ENCODE measurements around the gene NTM. TPM values are rescaled to one million over a fixed set of nuclear protein-coding genes. Genes with fewer than 3 reads are reported as not detected.

NTM gene
- total RNA-seq, 1 experiment from 2014 or later = 9.9 TPM

DNA sequence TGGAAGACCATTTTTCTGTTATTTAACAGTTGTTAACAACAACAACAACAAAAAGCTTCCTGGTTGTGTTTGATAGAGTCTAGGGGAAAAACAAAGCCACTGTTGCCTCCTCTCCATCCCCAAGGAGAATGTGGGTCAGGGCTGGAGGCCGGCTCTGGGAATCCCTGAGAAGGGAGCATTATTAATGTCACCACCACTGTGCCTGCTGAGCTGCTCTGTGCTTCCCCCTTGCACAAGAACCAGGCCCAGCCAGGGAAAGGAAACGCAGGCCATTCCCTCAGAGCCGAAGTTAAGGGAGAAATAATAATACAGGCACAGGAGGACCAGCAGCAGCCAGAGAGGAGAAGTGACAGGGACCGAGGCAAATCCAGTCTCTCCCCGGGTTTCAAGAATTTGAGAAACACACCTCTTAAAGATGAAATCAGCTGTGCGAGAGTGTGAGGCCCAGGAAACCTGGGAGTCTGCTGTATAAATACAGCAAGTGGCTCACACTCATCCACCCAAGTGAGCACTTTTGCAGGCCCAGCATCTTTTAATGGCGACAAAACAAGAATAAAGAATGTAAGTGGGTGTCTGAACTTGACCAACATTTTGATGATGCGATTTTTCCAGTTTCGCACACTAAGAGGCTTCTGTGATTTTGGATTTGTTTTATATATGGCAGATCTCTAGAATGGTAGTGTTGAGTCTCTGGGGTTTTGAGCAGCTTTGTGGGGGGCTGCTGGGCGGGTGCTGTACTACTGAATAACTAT is 539.2 kb downstream of the NTM start:
- peaks cover 33 to 55% of the 10 kb centered on the region in 2 experiments for H3K4me1 Mint-ChIP-seq
- Histone ChIP-seq H3K27me3 (ENCODE audit: insufficient read depth, low read length) (no peaks in the 10 kb centered on the region), H3K56ac (ENCODE audit: insufficient read length, low read depth, low read length) (no peak overlapping the region), H2BK5ac (ENCODE audit: insufficient read length, low read length) (no peak overlapping the region), H3K9me3 (ENCODE audit: control insufficient read depth, low read depth, low read length) (no peaks in the 10 kb centered on the region), H3K9ac (ENCODE audit: extremely low read depth, insufficient read length, low read length) (no peak overlapping the region), H4K91ac (ENCODE audit: insufficient read length, low read depth, low read length) (no peak overlapping the region), H4K8ac (replicated peaks; ENCODE audit: insufficient read length, low read depth, low read length) (no peak overlapping the region), H2BK120ac (ENCODE audit: low read depth, low read length, poor library complexity, severe bottlenecking) (no peak overlapping the region), H3K79me1 (ENCODE audit: insufficient read depth, low read depth, low read length, poor library complexity, severe bottlenecking) (no peaks in the 10 kb centered on the region), H2AK5ac (ENCODE audit: insufficient read length, low read length) (no peak overlapping the region), H3T11ph (ENCODE audit: low read length) (no peak overlapping the region), H3K23me2 (ENCODE audit: insufficient read length, low read depth, low read length, poor library complexity, severe bottlenecking) (peaks cover 7% of the 10 kb centered on the region), H3K4me2 (ENCODE audit: insufficient read depth, insufficient read length, low read length) (peak overlapping the region; percentile 32), H2AFZ (ENCODE audit: low read length) (no peak overlapping the region), H3K23ac (ENCODE audit: insufficient read length, low read depth, low read length) (no peak overlapping the region), H3K79me2 (ENCODE audit: insufficient read depth, low read length) (no peaks in the 10 kb centered on the region), H3K18ac (ENCODE audit: insufficient read length, low read depth, low read length) (no peak overlapping the region), H3K4ac (ENCODE audit: low read depth, low read length) (no peak overlapping the region), H4K20me1 (ENCODE audit: control insufficient read depth, insufficient read depth, insufficient read length) (no peaks in the 10 kb centered on the region), H2BK12ac (ENCODE audit: insufficient read length, low read depth, low read length) (no peak overlapping the region), H3K27ac (ENCODE audit: insufficient read length, low read depth, low read length) (no peak overlapping the region), H2BK20ac (ENCODE audit: low read depth, low read length, poor library complexity, severe bottlenecking) (no peak overlapping the region), H2BK15ac (ENCODE audit: low read depth, low read length) (no peak overlapping the region), H4K5ac (ENCODE audit: insufficient read length, low read depth, low read length) (no peak overlapping the region), H3K4me1 (ENCODE audit: insufficient read depth, low read length) (peaks cover 7% of the 10 kb centered on the region; the same call in 1 of the 2 replicates), H3K14ac (ENCODE audit: insufficient read depth, low read length) (no peak overlapping the region)
- no peak for TF ChIP-seq CTCF (conservative IDR thresholded peaks at IDR 0.05)
- peaks cover 0 to 2% (median 0%) of the 10 kb centered on the region in 3 experiments; a peak in 3 of 7 replicates for H3K36me3 Mint-ChIP-seq (ENCODE audit: insufficient read depth in 1 of 3, low read depth in 3 of 3)
- no peak overlapping the region; a peak in 1 of 7 replicates for H3K27ac Mint-ChIP-seq
- no peak for DNase-seq
- H3K4me3 Mint-ChIP-seq = peak overlapping the region; percentile 56 to 83
- H3K27me3 Mint-ChIP-seq (ENCODE audit: low read depth) = peaks cover 28% of the 10 kb centered on the region
- H3K9me3 Mint-ChIP-seq = no peaks in the 10 kb centered on the region; a peak in 1 of 5 replicates
- WGBS (ENCODE audit: extremely low coverage, insufficient read length, low lambda C conversion rate) = no CpG with 5 or more reads among the region's 10 CpGs
